Activated CD4-positive, alpha-beta T cell treated with anti-CD3 and anti-CD28 coated beads, Interleukin-2, amount 50 U/mL, for 48 hours (primary cell): Measurements from ENCODE around the gene CENPB.
"Not testable (repeated sequence)": the region's sequence is repeated elsewhere in the genome, so short reads cannot be mapped to it uniquely, and the experiment has no call there.

Experiments used
- DNase-seq, 2 experiments: peaks; one replicate each; pipeline ENCODE4 v3.0.0-alpha.2; 2020

The CENPB gene

GRCh38 chr20:3811467-3812258 is 25.1 kb upstream of the CENPB start:
- peak; percentile 93 to 94 for DNase-seq

GRCh38 chr20:3808544-3808943 is 22.0 kb upstream of the CENPB start:
- DNase-seq, result no peak

- no peak for DNase-seq
Measured at GRCh38 chr20:3804781-3805180, 18.2 kb upstream of the CENPB start.

GRCh38 chr20:3804254-3804751 is 17.8 kb upstream of the CENPB start:
- DNase-seq, result no peak

GRCh38 chr20:3803854-3804253 is 17.3 kb upstream of the CENPB start:
- DNase-seq, result no peak

- no peak for DNase-seq
Measured at GRCh38 chr20:3803289-3803688, 16.7 kb upstream of the CENPB start.

GRCh38 chr20:3802524-3803239 is 16.1 kb upstream of the CENPB start:
- DNase-seq, result no peak

- DNase-seq, result no peak
Measured at GRCh38 chr20:3801846-3802245, 15.3 kb upstream of the CENPB start.

DNA sequence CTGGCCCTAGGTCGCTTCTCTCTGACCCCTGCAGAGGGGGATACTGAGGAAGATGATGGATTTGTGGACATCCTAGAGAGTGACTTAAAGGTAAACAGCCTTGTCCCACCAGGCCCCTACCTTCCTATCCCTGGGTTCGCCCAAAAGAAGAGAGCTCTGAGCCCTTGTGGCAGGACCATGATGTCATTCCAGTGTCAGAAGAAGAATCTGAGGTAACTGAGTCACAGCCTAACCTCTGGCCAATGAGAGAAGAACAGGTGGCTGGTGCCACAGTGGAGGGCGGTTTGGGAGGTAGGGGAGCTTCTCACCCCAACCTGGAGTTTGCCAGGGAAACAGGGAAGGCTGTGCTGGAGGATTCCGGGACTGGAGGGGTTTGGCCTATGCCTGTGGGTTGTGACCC is 14.8 kb upstream of the CENPB start:
- DNase-seq, result no peak

DNA sequence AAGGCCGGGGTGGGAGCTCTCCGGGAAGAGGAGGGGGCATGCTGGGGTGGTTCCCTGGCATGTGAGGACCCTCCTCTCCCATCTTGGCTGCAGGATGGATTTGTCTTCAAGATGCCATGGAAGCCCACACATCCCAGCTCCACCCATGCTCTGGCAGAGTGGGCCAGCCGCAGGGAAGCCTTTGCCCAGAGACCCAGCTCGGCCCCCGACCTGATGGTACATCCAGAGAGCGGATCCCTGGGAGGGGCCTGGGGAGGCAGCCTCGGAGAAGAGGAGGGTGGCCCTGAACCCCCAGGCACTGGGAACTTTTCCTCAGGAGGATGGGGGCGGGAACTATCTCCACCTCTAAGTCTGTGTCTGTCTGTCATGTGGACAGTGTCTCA is 14.3 kb upstream of the CENPB start:
- no peak for DNase-seq

GRCh38 chr20:3800256-3800877 is 13.8 kb upstream of the CENPB start:
- DNase-seq, result no peak

DNA sequence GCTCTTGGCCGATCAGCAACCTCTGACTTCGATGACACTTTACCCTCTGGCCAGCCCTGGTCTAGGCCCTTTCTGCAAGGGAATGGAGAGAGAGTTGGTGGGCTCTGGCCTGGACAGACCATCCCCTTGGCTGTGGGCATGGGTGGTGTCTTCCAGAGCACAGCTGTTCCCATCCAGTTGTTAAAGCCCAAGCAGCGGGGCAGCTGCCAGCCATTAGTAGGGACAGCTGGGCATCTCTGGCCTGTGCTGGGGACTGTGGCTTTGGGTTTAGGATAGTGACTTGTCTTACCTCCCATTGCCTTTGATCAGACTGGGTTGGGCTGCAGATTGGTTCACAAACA is 12.3 kb upstream of the CENPB start:
- peak in 1 of 2 experiments; percentile 24 for DNase-seq

DNA sequence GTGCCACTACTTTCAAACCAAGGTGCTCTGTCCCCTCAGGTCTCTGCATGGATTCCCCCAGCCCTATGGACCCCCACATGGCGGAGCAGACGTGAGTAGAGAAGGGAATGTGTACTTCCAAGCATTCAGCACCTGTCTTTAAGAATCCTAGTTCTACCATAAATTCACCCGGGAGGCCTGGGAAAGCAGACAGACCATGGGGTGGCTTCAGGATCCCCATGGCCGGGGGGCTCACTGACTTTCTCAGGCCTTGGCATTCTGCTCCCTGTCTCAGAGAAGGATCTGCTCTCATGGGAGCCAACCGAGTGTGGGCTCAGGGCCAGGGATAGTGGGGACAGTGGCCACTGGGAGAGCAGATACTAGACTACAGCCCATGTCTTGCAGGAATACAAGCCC is 11.8 kb upstream of the CENPB start:
- DNase-seq, result peak in 1 of 2 experiments; percentile 3

DNA sequence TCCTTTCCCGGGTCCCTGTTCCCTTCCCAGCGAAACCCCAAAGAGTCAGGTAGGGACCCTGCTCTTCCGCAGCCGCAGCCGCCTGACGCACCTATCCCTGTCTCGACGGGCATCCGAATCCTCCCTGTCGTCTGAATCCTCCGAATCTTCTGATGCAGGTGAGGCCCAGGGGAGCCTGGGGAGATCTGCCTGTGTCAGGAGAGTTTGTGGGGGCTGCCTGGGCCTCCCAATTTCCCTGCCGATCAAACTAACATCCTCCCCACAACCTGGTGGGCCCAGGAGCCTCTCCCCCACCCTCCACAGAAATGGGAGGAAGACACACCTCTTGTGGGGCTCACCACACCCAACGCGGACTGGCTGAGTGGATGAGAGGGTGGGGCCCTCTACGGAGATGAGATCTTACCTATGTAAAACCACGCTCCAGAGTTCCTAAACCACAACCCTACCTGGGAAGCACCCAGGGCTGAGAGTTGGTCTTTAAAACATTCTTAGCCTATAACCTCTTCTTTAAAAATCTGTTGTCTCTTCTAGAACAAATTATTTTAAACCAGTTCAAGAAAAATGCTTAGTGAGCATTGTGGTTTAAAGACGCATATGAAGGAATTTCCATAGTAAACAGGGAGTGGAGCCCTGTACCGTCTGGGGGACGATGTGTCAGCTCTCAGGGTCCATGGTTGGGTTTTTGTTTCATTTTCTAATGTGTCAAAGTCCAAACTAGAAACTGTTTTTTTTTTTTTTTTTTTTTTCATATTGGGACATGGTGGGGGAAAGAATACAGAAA is 11.2 kb upstream of the CENPB start:
- peak in 1 of 2 experiments; percentile 70 for DNase-seq

DNA sequence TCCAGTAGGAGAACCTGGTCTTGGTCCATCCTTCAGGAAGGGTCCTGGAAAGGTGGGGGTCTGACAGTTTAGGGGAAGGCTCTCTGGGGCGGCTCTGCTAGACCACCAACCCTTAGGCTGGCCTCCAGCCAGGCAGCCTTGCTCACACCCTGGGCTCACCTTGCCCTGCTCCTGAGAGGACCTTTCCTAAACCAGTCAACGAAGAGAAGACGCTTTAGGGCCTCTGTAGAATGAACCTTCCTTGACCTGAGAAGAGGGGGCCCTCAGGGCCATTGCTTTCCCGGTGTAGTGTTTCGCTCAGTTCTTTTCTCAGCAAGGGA is 10.6 kb upstream of the CENPB start:
- peak in 1 of 2 experiments; percentile 5 for DNase-seq

DNA sequence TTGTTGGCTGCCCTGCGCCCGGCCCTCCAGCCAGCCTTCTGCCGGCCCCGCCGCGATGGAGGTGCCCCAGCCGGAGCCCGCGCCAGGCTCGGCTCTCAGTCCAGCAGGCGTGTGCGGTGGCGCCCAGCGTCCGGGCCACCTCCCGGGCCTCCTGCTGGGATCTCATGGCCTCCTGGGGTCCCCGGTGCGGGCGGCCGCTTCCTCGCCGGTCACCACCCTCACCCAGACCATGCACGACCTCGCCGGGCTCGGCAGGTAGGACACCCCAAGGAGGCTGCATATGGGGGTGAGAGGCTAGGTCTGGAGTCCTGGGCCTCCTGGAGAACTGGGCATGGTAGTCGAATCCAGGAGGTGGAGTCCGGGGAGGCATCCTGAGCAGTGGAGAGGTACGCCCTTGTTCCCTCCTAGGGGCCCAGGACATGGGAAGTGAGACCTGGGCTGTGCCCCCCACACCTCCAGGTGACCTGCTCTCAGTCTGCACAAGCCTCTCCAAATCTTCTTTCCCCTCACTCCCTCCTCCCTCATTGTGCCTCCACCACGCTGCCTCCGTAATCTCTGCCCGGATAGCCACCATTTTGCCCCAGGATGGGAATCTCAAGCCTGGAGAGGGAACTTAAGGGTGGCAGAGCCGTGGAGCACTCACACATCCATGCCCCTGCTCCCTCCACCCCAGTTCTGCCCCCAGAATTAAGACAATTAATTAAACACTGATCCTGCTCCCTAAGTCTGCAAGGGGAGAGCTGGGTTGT is 10.1 kb upstream of the CENPB start:
- peak in 1 of 2 experiments; percentile 27 for DNase-seq

GRCh38 chr20:3795511-3796468 is 9.2 kb upstream of the CENPB start, which contains the start of gene CDC25B:
CDC25B (plus strand) TSS chr20:3796310; CDS start chr20:3796532, 222 bp downstream.
- peak; percentile 94 to 95 for DNase-seq

GRCh38 chr20:3794701-3795420 is 8.3 kb upstream of the CENPB start:
- DNase-seq, result peak in 1 of 2 experiments; percentile 4

DNA sequence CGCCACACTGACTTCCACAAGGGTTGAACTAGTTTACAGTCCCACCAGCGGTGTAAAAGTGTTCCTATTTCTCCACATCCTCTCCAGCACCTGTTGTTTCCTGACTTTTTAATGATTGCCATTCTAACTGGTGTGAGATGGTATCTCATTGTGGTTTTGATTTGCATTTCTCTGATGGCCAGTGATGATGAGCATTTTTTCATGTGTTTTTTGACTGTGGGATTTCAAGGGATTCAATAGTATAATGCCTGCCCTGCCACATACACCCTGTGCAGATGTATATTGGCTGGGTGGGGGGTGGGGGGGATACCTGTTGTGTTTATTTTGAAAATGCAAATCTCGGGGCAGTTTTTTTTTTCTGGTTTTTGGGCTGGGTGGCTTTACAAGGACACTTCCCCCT is 7.6 kb upstream of the CENPB start:
- DNase-seq, result not testable (repeated sequence)

DNA sequence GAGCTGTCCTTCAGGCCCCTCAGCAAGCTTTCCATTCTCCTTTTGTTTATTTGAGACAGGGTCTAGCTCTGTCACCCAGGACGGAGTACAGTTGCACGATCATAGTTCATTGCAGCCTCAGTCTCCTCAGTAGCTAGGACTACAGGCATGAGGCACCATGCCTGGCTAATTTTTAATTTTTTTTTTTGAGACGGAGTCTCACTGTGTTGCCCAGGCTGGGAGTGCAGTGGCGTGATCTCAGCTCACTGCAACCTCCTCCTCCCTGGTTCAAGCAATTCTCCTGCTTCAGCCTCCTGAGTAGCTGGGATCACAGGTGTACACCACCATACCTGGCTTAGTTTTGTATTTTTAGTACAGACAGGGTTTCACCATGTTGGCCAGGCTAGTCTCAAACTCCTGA is 2.7 kb upstream of the CENPB start:
- not testable (repeated sequence) for DNase-seq
